ENCODE measurements around the gene CIB1.
"Not testable (repeated sequence)": the region's sequence is repeated elsewhere in the genome, so short reads cannot be mapped to it uniquely, and the experiment has no call there.

Gene CIB1

DNA sequence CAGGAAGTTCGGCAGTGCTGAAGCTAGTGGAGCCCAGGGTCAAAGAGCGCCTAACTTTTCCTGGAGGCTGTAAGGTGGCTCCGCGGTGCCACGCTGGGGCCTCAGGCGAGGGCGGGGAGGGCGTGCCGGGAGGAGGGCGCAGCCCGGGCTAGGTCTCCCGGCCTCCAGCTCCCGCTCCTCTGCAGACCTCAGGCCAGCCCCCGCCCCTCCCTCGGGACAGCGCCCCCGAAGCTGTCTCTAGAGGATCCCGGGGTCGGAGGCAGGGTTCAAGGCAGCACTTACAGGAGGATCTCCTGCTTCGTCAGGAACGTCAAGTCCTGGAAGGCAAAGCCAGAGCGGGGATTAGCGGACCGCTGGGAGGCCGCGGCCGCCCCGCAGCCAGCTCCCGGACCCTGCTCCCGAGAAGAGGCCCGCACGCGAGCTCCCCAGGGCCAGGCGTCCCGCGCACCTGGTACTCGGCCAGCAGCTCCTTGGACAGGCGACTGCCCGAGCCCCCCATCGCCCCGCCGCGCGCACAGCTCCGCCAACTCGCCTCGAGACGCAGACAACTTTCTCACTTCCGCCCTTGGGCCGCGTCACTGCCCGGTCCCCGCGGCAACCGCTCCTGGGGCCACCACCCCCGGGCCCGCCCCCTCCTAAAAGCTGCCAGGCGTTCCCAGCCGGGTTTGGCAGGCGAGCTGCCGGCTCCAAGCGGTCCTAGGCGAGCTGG lies at the start of gene CIB1:
Gene CIB1, minus strand, starts transcription at position 555 of the 709 bp plus-strand sequence. Its CDS starts 56 bp downstream, at position 499.
- DNase-seq = peak in 52 of 56 donors; percentile 67 to 98 (median 94)

DNA sequence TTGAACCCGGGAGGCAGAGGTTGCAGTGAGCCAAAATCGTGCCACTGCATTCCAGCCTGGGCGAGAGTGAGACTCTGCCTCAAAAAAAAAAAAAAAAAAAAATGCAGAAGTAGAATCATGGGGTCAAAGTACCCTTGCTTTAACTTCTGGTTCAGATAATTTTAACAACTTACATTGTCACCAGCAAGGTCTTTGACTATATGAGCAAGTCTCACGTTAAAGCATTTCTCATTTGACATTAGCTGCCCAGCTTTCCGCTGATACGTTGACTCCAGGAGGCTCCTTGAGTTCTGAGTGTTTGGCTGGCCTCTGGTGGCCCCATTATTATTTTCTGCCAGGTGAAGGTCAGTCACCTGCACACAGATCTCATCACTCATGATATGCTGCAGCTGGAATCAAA lies 47.9 kb upstream of the CIB1 start:
- not testable (repeated sequence) for DNase-seq

DNA sequence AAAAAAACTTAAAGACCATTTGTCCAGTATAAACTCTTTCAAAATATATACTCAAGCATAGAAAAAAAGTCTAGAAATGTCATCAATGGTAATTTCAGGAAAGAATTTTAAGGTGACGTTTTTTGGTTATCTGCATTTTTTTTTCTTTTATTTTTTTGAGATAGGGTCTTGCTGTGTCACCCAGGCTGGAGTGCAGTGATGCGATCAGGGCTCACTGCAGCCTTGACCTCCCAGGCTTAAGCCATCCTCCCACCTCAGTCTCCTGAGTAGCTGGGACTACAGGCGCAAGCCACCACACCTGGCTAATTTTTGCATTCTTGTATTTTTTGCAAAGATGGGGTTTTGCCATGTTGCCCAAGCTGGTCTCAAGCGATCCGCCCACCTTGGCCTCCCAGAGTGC lies 47.0 kb upstream of the CIB1 start:
- DNase-seq = not testable (repeated sequence)

DNA sequence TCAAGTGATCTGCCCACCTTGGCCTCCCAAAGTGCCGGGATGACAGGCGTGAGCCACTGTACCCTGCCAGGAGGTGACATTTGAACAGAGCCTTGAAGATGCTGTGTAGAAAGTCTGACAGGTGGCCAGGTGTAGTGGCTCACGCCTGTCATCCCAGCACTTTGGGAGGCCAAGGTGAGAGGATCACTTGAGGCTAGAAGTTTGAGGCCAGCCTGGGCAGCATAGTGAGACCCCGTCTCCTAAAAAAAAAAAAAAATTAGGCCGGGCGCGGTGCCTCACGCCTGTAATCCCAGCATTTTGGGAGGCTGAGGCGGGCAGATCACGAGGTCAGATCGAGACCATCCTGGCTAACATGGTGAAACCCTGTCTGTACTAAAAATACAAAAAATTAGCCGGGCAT lies 44.7 kb upstream of the CIB1 start:
- not testable (repeated sequence) for DNase-seq

DNA sequence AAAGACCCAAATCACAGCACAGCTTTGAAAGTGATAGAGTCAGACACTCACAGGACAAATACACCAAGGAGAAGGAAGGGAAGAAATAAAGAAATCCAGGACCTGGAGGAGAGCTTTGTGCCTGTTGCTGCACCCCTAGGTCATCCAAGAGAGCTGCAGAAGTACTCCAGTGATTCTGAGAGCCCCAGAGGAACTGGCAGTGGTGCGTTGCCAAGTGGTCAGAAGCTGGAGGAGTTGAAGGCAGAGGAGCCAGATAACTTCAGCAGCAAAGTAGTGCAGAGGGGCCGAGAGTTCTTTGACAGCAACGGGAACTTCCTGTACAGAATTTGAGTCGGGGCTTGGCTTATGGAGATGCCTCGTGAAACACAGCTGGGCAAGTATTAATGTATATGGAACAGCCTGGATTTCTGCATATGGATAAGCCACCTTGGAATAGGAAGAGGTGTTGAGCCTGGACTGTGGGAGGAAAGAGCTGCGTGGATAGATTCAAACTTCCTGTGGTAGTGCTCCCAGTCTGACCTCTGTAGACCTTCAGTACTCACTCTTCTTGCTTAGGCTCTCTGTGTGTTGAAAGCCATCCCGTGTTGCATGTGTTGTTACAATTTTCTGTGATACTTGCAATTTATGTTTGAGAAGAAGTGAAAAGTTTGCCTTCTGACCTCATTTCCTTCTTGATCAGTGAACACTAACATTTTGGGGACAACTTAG lies 37.9 kb upstream of the CIB1 start:
- DNase-seq = no peak

DNA sequence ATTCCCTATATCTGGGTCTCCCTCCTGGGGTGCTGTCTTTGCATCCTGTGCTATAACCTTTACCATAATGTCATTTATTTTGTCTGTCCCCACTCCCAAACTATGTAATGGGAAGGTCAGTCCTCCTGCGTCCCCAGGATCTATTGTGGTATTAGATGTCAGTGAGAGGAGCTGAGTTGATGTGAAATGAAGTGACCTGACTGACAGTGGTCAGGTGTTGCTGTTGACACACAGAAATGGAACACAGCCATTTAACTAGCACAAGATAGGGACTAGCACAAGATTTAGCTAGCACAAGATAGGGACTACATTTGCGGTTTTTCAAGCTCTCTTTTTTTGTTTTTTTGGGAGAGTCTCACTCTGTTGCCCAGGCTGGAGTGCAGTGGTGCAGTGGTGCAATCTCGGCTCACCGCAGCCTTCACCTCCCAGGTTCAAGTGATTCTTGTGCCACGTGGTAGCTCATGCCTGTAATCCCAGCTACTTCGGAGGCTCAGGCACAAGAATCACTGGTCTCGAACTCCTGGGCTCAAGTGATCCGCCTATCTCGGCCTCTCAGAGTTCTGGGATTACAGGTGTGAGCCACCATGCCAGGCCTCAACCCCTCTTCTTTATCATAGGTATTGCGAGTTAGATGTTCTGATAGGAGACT lies 36.9 kb upstream of the CIB1 start:
- DNase-seq = no peak

DNA sequence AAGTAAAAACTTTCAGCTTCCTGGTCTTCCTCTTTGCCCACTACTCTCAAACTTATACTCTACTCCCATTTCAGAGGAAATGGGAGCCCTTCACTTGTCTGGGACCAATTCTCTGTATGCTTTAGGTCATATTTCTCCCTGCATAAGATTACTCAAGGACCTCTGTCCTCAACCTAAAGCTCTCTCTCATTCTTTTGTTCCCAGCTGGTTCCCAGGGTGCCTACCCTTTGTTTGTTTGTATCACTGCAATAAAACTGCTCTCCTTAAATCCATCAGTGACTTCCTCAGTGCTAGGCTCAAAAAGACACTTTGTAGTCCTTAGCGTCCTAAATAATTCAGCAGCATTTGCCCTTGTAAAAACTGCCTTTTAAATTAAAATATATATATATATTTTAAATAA lies 34.7 kb upstream of the CIB1 start:
- no peak for DNase-seq

DNA sequence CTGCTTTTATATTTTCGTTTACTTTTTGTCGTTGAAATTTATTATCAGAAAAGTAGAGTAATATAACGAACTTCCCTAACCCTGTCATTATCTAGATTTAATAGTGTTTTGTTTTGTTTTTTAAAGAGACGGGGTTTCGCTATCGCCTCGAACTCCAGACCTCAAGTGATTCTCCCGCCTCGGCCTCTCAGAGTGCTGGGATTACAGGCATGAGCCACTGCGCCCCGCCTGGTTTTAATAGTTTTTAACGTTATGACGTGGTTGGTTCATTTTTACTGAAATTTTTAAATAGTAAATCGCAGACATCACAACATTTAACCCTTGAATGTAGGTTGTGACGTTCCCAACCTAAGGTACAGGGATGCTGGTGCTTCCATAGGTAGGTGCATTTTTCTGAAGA lies 32.7 kb upstream of the CIB1 start:
- DNase-seq = peak in 2 of 56 donors; percentile 3 to 11

DNA sequence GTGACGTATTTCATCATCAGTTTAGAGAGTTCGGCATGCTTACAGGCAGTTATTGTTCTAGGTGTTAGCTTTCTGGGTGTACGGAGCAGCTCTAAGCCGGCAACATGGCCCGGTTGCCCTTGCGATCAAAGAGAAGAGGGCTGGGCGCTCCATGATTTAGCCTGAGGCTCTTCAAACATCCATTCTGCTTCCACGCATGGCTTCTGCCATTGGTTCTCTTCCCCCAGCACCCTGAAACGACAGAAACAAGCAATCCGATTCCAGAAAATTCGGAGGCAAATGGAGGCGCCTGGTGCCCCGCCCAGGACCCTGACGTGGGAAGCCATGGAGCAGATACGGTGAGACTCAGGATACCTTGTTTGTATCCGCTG lies 32.3 kb upstream of the CIB1 start:
- peak in 22 of 56 donors; percentile 10 to 75 (median 48) for DNase-seq

DNA sequence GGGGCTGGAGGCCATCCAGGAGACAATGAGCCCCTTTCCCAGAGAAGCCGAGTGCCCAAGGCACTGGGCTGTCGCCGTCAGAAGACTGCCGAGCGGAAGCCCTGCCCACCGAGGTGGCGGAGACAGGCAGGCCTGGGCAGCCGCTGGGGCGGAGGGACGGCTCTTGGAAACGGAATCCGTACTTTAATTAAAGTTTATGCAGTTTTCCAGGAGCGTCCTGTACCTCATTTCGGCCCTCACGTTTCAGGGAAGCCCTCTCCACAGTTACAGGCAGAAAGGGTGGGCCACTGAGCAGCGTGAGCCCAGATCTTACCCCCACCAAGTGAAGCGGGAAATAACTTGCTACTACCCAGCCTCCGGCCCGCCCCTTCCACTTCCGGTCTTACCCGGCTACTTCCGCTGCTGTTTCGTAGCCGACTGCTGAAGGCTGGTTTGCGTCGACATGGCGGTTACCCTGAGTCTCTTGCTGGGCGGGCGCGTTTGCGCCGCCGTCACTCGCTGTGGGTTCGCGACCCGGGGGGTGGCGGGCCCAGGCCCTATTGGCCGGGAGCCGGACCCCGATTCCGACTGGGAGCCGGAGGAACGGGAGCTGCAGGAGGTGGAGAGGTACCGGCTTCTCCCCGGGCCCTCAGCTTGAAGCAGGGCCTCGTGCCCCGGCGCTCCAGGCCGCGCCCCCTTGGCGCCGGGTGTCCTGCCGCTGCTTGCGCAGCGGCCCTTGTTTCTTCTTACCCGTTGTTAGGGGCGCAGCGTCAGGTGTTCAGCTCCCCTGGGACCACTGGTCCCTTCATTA lies 31.7 kb upstream of the CIB1 start, which contains the start of gene NGRN:
Gene NGRN, plus strand, starts transcription at position 402 of the 790 bp plus-strand sequence. Its CDS starts 41 bp downstream, at position 443.
- DNase-seq = peak; percentile 67 to 96 (median 90)

DNA sequence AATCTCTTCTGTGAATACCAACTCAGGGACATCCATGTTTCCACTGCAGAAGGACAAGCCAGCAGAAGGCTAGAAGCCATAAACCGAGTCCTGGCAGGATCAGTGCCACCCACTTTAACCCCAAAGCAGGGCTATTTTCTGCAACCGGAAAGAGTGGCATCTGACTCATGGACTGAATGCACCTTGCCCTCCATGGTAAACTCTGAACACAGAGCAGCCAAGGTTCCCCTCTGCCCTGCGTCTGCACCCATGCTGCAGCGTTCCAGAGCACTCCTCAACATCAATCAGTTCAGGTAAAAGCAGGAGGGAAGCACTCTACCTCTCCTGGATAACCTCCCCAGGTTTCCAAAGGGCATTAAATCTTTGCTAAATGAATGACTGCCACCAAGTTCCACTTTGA lies 30.9 kb upstream of the CIB1 start:
- DNase-seq = no peak

DNA sequence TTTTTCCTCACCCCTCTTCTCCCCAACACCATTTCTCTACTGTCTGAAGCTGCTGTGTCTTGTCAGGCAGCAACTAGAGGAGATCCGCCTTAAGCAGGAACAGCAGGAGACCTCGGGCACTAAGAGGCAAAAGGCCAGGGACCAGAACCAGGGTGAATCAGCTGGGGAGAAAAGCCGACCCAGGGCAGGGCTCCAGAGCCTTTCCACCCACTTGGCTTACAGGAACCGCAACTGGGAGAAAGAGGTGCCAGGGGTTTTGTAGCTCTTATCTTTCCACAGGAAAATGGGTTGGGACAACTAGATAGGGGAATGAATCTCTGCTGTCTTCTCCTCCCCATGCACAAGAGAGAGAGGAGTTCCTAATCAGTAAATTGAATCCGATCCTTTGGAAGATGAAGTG lies 28.7 kb upstream of the CIB1 start:
- DNase-seq = no peak

DNA sequence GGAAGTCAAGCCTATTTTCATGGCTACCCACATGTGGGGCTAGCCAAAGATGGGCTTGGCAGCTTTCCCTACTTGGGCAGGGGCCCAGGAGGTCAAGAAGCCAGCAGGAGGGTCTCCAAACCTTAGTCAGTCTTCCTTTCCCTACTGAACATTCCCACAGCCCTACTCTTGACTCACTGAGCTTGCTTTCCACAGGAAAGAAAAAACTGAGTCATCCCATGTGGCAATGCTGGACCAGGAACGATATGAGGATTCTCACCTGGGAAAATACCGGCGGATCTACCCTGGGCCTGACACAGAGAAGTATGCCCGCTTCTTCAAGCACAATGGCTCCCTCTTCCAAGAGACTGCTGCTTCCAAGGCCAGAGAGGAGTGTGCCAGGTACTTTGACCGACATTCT lies 28.1 kb upstream of the CIB1 start:
- DNase-seq = no peak

DNA sequence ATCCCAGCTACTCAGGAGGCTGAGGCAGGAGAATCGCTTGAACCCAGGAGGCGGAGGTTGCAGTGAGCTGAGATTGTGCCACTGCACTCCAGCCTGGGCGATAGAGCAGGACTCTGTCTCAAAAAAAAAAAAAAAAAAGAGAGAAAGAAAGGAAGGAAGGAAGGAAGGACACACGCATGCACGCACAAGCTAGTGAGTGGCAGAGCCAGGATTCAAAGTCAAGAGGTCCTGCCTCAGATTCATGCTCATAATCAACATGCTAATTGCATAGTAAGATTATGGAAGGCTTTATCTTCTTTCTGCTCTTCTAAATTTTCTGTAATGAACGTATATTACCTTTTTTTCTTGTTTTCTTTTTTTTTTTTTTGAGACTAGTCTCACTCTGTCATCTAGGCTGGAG lies 27.0 kb upstream of the CIB1 start:
- not testable (repeated sequence) for DNase-seq

DNA sequence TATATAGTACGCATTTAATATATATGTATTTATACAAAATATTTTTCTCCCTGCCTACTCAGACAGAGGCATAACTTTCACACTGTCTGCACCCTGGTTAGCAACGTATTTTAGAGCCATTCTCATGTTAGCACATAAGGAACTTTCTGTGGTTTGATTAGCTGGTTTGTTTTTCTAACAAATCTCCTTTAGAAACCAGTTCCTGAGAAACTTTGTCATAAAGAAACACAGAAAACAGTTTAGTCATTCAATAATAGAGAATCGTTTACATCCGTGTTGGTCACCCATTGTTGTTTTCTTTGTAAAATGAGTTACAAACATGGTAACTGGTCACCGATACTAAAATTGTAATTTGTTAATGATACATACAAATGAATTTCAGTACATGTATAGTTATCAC lies 25.8 kb upstream of the CIB1 start:
- no peak for DNase-seq

DNA sequence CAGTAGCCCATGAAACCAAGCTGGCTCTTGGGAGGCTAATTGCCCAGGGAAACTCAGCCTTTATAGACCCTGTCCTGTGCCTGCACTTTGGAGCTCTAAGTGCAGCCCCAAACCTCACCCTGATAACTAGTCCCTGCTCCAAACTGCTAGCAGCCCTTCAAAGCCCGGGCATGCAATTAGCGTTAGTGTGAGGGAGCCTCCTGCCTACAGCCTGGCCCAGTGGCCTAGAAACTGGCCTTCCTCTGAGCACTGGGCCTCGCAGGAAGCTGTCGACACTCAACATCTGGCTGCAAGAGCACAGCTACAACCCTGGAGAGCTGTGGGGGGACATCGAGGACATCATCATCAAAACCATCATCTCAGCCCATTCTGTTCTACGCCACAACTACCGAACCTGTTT lies 24.0 kb upstream of the CIB1 start:
- DNase-seq = no peak

DNA sequence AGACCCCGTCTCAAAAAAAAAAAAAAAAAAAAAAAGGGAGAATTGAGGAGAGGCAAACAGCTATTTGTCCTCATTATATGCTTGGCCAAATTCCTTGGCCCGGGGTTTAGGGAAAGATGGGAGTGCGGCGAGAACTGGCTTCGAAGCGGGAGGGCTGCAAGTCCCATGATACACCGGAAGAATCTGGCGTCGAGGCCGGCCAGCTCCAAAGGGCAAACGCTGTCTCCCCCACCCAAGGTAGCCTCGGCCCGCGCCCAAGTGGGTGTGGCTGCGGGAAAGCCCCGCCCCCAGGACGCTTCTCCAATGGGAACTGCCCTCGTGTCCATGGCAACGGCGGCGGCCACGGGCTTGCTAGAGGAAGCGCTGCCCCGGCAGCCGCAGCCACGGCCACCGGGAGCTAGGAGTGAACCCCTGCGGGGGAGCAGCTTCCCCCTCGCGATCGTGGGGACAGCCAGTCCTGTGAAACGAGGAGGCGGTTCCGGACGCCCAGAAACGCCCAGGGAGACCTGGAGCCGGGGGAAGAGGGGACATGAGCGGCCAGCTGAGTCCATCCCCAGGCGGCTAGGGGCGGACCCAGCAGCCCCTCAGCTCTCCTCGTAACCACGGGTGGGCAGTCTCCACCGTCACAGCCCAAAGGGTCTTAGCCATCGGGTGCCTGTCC lies 15.6 kb upstream of the CIB1 start, which contains the start of gene TTLL13:
Gene TTLL13, plus strand, starts transcription at position 354 of the 661 bp plus-strand sequence. CDS start 1,075 bp downstream, outside the sequence.
- DNase-seq = peak in 55 of 56 donors; percentile 15 to 92 (median 73)

DNA sequence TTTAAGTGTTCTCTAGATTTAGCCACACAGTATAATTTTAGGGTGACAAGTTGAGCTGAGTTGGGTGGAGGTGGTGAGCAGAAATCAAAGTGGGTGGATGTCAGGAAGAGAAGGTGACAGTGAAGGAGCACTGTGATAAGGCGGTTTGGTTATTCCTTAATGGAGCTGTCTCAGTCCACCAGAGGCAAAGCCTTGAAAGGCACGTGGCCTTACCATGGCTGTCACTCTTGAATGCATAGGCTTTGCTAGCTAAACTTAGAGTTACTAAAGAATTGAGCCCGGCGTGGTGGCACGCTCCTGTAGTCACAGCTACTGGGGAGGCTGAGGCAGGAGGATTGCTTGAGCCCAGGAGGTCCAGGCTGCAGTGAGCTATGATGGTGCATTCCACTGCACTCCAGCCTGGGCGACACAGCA lies 15.1 kb upstream of the CIB1 start:
- DNase-seq = peak in 5 of 56 donors; percentile 14 to 44 (median 19)

DNA sequence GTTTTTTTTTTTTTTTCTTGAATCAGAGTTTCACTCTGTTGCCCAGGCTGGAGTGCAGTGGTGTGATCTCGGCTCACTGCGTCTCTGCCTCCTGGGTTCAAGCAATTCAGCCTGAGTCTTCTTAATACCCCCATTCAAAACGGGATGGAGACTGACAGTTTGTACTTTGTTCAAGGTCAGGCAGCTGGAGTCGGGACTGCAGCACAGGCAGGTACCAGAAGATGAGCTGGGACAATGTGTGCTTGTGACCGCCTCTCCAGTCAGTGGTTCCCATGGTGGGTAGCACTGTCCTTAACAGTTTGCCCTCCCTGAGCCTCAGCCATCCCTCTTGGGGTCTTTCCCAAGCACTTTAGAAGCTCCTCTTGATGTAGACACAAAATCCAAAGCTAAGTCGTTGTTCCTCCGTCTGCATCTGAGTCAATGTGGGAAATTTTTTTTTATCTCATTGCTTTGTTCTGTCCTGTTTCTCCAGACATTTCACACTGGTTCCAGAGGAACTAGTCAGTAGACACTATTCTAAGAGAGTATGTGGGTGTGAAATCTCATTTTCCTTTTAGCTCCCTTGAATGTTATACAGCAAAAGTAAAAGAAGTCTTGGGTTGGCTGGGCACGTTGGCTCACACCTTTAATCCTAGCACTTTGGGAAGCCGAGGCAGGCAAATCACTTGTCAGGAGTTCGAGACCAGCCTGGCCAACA lies 10.3 kb upstream of the CIB1 start:
- DNase-seq = no peak

Data from amygdala (tissue), 56 donors.